OCI-LY7 (cell line): ENCODE measurements around the gene C20orf96. TPM values are rescaled to one million over a fixed set of nuclear protein-coding genes. Genes with fewer than 3 reads are reported as not detected.

Experiments
- BruUV-seq: library from RNA; stranded (reverse); fragments of 400-500 nt; replicated peaks from 2 replicates; lab custom pipeline; 2021; lab: Mats Ljungman, UMichigan
- CTCF ChIA-PET: fragments of 300-600 bp; sonication (Branson Sonifier 250); formaldehyde crosslinking; loops from one replicate; lab custom pipeline; 2022; ENCODE audit warnings: antibody characterized with exemption; ENCODE audit not compliant: unreplicated experiment; lab: Charles Lee
- POLR2A ChIA-PET: fragments of 300-600 bp; sonication (Branson Sonifier 250); formaldehyde crosslinking; loops from one replicate; lab custom pipeline; 2022; ENCODE audit warnings: antibody characterized with exemption; lab: Charles Lee
- DNase-seq: peaks from one replicate; pipeline ENCODE4 v3.0.0-alpha.2; 2015; ENCODE audit warnings: low spot score
- H2AFZ ChIP-seq: fragments of 200-600 bp; sonication (generic), shearing (Covaris generic); 2 replicates; pipeline ENCODE4 v1.6.1; 2014; ENCODE audit warnings: mild to moderate bottlenecking, antibody characterized with exemption, low read length, moderate library complexity
- H3K27ac ChIP-seq: fragments of 200-600 bp; sonication (generic); 2 replicates; pipeline ENCODE4 v1.5.1; 2014; ENCODE audit warnings: mixed run types, low read depth, mild to moderate bottlenecking, moderate library complexity, low read length, inconsistent platforms; ENCODE audit not compliant: poor library complexity, severe bottlenecking
- H3K36me3 ChIP-seq: fragments of 200-600 bp; sonication (generic); 2 replicates; pipeline ENCODE4 v1.6.1; 2014; ENCODE audit warnings: mild to moderate bottlenecking, antibody characterized with exemption, low read length, moderate library complexity, mixed read lengths; ENCODE audit not compliant: insufficient read depth
- H3K4me1 ChIP-seq: fragments of 200-600 bp; sonication (generic); 2 replicates; pipeline ENCODE4 v1.5.1; 2014; ENCODE audit warnings: mild to moderate bottlenecking, low read length; ENCODE audit not compliant: insufficient read depth, poor library complexity, severe bottlenecking
- H3K4me2 ChIP-seq: fragments of 200-600 bp; sonication (generic); 2 replicates; pipeline ENCODE4 v1.6.1; 2014; ENCODE audit warnings: mild to moderate bottlenecking, low read length
- H3K4me3 ChIP-seq: fragments of 200-600 bp; sonication (generic); 2 replicates; pipeline ENCODE4 v1.5.1; 2014; ENCODE audit warnings: mild to moderate bottlenecking, low read depth, low read length; ENCODE audit not compliant: poor library complexity, severe bottlenecking
- H3K79me2 ChIP-seq: fragments of 200-600 bp; sonication (generic); 2 replicates; pipeline ENCODE4 v1.6.1; 2016; ENCODE audit warnings: low read depth, mild to moderate bottlenecking, low read length, moderate library complexity, mixed read lengths; ENCODE audit not compliant: insufficient read depth
- H3K9me2 ChIP-seq: fragments of 200-600 bp; sonication (generic); 2 replicates; pipeline ENCODE4 v1.6.1; 2016; ENCODE audit warnings: mild to moderate bottlenecking, low read length, mixed read lengths; ENCODE audit not compliant: insufficient read depth
- H3K9me3 ChIP-seq: fragments of 200-600 bp; sonication (generic); 2 replicates; pipeline ENCODE4 v1.6.1; 2014; ENCODE audit warnings: mild to moderate bottlenecking, mixed run types, low read length, mixed read lengths
- H4K20me1 ChIP-seq: fragments of 200-600 bp; sonication (generic); 2 replicates; pipeline ENCODE4 v1.6.1; 2014; ENCODE audit warnings: mild to moderate bottlenecking, antibody characterized with exemption, low read length, moderate library complexity, mixed read lengths; ENCODE audit not compliant: insufficient read depth
- CTCF ChIP-seq: fragments of 200-600 bp; sonication (generic); conservative IDR thresholded peaks from 2 replicates; pipeline ENCODE4 v1.5.1; 2014; ENCODE audit warnings: mild to moderate bottlenecking, antibody characterized with exemption, low read length, moderate library complexity, mixed read lengths
- EZH2phosphoT487 ChIP-seq: fragments of 200-600 bp; sonication (generic); IDR thresholded peaks from 2 replicates; pipeline ENCODE4 v1.6.1; 2018; ENCODE audit warnings: low read depth, borderline replicate concordance, mild to moderate bottlenecking, mixed run types, antibody characterized with exemption, low read length, moderate library complexity, mixed read lengths
- intact Hi-C: fragments of 100-400 bp; cut with micrococcal nuclease; formaldehyde crosslinking; loops from one replicate; pipeline ENCODE4 v1.10.0; 2022; ENCODE audit not compliant: unreplicated experiment
- total RNA-seq, 2 experiments: library from RNA; depleted of rRNA in 1 of 2; stranded (reverse); fragments of >200 nt in 1 of 2; shearing (Covaris generic) in 1 of 2; gene quantifications; 2 replicates each; pipeline ENCODE4 v1.2.3, GENCODE V29; 2014 to 2022

Gene C20orf96
- total RNA-seq, 2 experiments from 2014 or later: 2.6 to 13.1 TPM

DNA sequence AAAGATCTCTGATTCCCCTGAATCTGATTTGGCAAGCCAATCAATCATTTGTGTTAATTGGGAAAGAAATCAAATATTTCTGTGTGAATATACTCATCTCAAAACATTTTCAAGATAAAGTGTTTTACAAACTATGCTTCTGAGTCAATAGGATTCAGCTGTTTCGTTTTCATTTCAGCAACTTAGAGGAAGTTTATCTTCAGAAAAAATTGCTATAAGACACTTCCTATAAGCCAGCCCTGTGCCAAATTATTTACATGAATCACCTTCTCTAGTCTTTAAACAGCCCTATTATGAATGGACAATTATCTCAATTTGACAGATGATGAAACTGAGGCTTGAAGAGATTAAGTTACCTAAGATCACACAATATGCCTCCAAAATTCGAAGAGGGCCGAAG, 52.6 kb downstream of the C20orf96 start:
- Histone ChIP-seq H3K4me1 (no peaks in the 10 kb centered on the region), H3K27ac (no peak overlapping the region), H3K36me3 (no peaks in the 10 kb centered on the region), H3K79me2 (no peaks in the 10 kb centered on the region), H2AFZ (no peak overlapping the region), H3K4me3 (no peak overlapping the region), H3K4me2 (no peak overlapping the region), H3K9me2 (no peaks in the 10 kb centered on the region), H4K20me1 (no peaks in the 10 kb centered on the region), H3K9me3 (no peaks in the 10 kb centered on the region)
- no peak for DNase-seq
- TF ChIP-seq EZH2phosphoT487 (no peak), CTCF (no peak)
- ChIA-PET CTCF (no interaction called here), POLR2A (no interaction called here)
- no TSS peak for BruUV-seq
- intact Hi-C loops: no loop called here

DNA sequence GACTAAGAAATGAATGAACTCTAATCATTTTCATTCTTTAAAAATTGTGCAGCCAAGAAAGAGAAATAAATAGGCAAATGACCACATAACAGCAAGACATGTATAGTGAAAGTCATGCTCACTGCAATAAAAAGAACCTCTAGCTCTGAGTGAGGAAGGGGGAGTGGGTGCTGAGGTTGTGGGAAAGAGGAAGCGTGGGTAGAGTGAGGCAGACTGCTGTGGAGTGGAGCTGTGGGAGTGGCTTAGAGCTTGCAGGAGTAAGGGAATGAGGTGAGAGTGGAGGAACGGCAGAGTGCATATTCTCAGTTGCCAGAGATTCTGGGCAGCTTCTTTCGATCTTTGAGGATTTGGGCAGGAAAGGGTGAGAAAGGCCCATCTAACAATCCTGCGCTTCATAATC, 53.1 kb downstream of the C20orf96 start:
- H3K9me2 ChIP-seq: no peaks in the 10 kb centered on the region
- ChIA-PET CTCF (no interaction called here), POLR2A (no interaction called here)
- H4K20me1 ChIP-seq: no peaks in the 10 kb centered on the region
- no peaks in the 10 kb centered on the region for H3K36me3 ChIP-seq
- H3K27ac ChIP-seq: no peak overlapping the region
- no peak for DNase-seq
- no peak overlapping the region for H2AFZ ChIP-seq
- no peaks in the 10 kb centered on the region for H3K9me3 ChIP-seq
- H3K79me2 ChIP-seq: no peaks in the 10 kb centered on the region
- no peaks in the 10 kb centered on the region for H3K4me1 ChIP-seq
- H3K4me2 ChIP-seq: no peak overlapping the region
- H3K4me3 ChIP-seq: no peak overlapping the region
- intact Hi-C loops: no loop called here
- TF ChIP-seq CTCF (no peak), EZH2phosphoT487 (no peak)
- no TSS peak for BruUV-seq

DNA sequence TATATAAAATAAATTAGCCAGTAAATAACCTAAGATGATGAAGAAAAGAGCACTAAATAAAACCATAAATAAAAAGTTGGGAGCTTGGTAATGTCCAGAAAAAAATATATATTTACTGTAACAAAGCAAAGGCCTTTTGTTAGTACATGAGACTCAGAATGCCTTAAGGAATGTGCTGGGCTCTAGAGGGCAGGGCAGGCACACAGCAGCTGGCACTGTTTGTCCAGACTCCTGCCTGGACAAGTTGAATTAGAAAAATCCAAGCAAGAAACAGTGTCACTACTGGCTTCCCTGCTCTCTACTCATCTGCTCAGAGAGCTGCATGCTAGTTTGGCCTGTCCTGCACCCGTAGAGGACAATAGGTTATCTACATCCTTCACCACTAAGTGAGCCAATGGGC, 54.7 kb downstream of the C20orf96 start:
- no peak overlapping the region for H3K4me3 ChIP-seq
- H3K27ac ChIP-seq: no peak overlapping the region
- CTCF ChIA-PET: no interaction called here
- intact Hi-C loops: no loop called here
- H3K9me3 ChIP-seq: no peaks in the 10 kb centered on the region
- DNase-seq: no peak
- no peak overlapping the region for H3K4me2 ChIP-seq
- no TSS peak for BruUV-seq
- POLR2A ChIA-PET: no interaction called here
- H3K36me3 ChIP-seq: no peaks in the 10 kb centered on the region
- no peaks in the 10 kb centered on the region for H3K9me2 ChIP-seq
- no peaks in the 10 kb centered on the region for H3K79me2 ChIP-seq
- H2AFZ ChIP-seq: no peak overlapping the region
- H3K4me1 ChIP-seq: no peaks in the 10 kb centered on the region
- TF ChIP-seq CTCF (peak; percentile 35; the same call in 1 of the 2 replicates), EZH2phosphoT487 (no peak)
- no peaks in the 10 kb centered on the region for H4K20me1 ChIP-seq
